Left lung (tissue), 10 donors: ENCODE measurements around the gene ASIP. TPM values are rescaled to one million over a fixed set of nuclear protein-coding genes. Genes with fewer than 3 reads are reported as not detected.
"Not testable (repeated sequence)": the region's sequence is repeated elsewhere in the genome, so short reads cannot be mapped to it uniquely, and the experiment has no call there.

Source experiments
- ATAC-seq: fragments of 200-7000 bp; cut with Tn5 transposase; one replicate; pipeline ENCODE4 v1.9.1; 2020; ENCODE audit warnings: moderate library complexity
- DNase-seq, 4 donors: peaks; one replicate each; pipeline ENCODE4 v3.0.0-alpha.2; 2013 to 2020
- H3K27ac ChIP-seq, 2 donors: fragments of 200-600 bp; sonication (generic) in 1 of 2; one replicate each; pipeline versions ENCODE4 v1.5.0 to v1.8.0; 2020 to 2021
- H3K27me3 ChIP-seq, 2 donors: fragments of 200-600 bp; sonication (generic) in 1 of 2; one replicate each; pipeline versions ENCODE4 v1.5.0 to v1.8.0; 2020 to 2021
- H3K36me3 ChIP-seq, 2 donors: fragments of 200-600 bp; sonication (generic) in 1 of 2; one replicate each; pipeline versions ENCODE4 v1.5.0 to v1.8.0; 2020 to 2021
- H3K4me1 ChIP-seq, 2 donors: fragments of 200-600 bp; one replicate each; pipeline ENCODE4 v1.8.0; 2021
- H3K4me3 ChIP-seq, 2 donors: fragments of 200-600 bp; sonication (generic) in 1 of 2; one replicate each; pipeline versions ENCODE4 v1.5.0 to v1.8.0; 2020 to 2021; ENCODE audit warnings: mild to moderate bottlenecking in 1 of 2
- H3K9me3 ChIP-seq, 2 donors: fragments of 200-600 bp; sonication (generic) in 1 of 2; one replicate each; pipeline versions ENCODE4 v1.5.0 to v1.8.0; 2020 to 2021
- CTCF ChIP-seq, 2 donors: fragments of 200-600 bp; sonication (generic) in 1 of 2; IDR thresholded peaks; one replicate each; pipeline versions ENCODE4 v1.5.0 to v1.8.0; 2021; ENCODE audit warnings: antibody characterized with exemption in 2 of 2
- intact Hi-C, 2 donors: fragments of 100-400 bp; cut with DNase I; formaldehyde crosslinking; loops; one replicate each; pipeline versions ENCODE4 v1.11.2 to v1.14.2; 2022
- polyA plus RNA-seq, 6 donors: library from polyadenylated mRNA; unstranded; fragments of 120-200 nt; gene quantifications; one replicate each; pipeline ENCODE4 v1.2.1, GENCODE V29; 2013; ENCODE audit not compliant: insufficient read length in 6 of 6
- total RNA-seq, 2 donors: library from RNA; stranded (reverse); fragmentation: NEBNext Ultra II Directional; extraction: Animal tissue kit (Norgen Biotek cat#: 25700); gene quantifications; one replicate each; pipeline ENCODE4 v1.2.1, GENCODE V29; 2021
- donor health status: DM: no; HTN: yes; CAD: no.
- donor health status: DM: no; HTN: no; CAD: no.

ASIP gene
- total and polyA plus RNA-seq, 8 donors: 0.29 to 0.79 (median 0.36) TPM; not detected in 4

DNA sequence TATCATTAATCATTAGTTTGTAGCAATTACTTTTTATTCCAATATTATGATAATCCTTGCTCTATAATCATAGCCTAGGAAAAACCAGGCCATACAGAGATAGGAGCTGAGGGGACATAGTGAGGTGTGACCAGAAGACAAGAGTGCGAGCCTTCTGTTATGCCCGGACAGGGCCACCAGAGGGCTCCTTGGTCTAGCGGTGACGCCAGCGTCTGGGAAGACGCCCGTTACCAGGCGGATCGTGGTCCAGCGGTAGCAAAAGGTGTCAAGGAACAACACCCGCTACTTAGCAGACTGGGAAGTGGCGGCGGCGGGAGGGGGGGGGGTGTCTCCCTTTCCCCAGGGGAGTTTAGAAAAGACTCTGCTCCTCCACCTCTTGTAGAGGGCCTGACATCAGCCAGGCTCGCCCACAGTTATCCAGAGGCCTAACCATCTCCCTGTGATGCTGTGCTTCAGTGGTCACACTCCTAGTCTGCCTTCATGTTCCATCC is 57.1 kb downstream of the ASIP start:
- peak in 1 of 2 donors; percentile 32 for TF ChIP-seq CTCF (IDR thresholded peaks at IDR 0.05)
- H3K4me3 ChIP-seq, H3K9me3 ChIP-seq, H3K27me3 ChIP-seq, intact Hi-C loops, ATAC-seq, DNase-seq, H3K27ac ChIP-seq: not testable (repeated sequence)
- peaks cover 0 to 22% of the 10 kb centered on the region in 2 donors for H3K36me3 ChIP-seq
- H3K4me1 ChIP-seq: peaks cover 9 to 36% of the 10 kb centered on the region in 2 donors

- H3K9me3 ChIP-seq: no peaks in the 10 kb centered on the region
- no peak overlapping the region for H3K4me3 ChIP-seq
- H3K27ac ChIP-seq: no peak overlapping the region
- TF ChIP-seq CTCF (IDR thresholded peaks at IDR 0.05): no peak
- intact Hi-C loops: no loop called here
- DNase-seq (no peak), ATAC-seq (no peak)
- peaks cover 0 to 9% of the 10 kb centered on the region in 2 donors for H3K36me3 ChIP-seq
- peaks cover 9 to 32% of the 10 kb centered on the region in 2 donors for H3K4me1 ChIP-seq
- H3K27me3 ChIP-seq: no peaks in the 10 kb centered on the region
Observed at GRCh38 chr20:34299556-34300255, 58.5 kb downstream of the ASIP start.

- ATAC-seq (peak; percentile 6), DNase-seq (no peak)
- Histone ChIP-seq H3K27ac (no peak overlapping the region), H3K9me3 (no peaks in the 10 kb centered on the region), H3K4me3 (no peak overlapping the region), H3K27me3 (no peaks in the 10 kb centered on the region), H3K36me3 (peaks cover 0 to 3% of the 10 kb centered on the region in 2 donors), H3K4me1 (peaks cover 9 to 33% of the 10 kb centered on the region in 2 donors)
- intact Hi-C loops: no loop called here
- no peak for TF ChIP-seq CTCF (IDR thresholded peaks at IDR 0.05)
Observed at GRCh38 chr20:34300256-34300806, 59.1 kb downstream of the ASIP start.

DNA sequence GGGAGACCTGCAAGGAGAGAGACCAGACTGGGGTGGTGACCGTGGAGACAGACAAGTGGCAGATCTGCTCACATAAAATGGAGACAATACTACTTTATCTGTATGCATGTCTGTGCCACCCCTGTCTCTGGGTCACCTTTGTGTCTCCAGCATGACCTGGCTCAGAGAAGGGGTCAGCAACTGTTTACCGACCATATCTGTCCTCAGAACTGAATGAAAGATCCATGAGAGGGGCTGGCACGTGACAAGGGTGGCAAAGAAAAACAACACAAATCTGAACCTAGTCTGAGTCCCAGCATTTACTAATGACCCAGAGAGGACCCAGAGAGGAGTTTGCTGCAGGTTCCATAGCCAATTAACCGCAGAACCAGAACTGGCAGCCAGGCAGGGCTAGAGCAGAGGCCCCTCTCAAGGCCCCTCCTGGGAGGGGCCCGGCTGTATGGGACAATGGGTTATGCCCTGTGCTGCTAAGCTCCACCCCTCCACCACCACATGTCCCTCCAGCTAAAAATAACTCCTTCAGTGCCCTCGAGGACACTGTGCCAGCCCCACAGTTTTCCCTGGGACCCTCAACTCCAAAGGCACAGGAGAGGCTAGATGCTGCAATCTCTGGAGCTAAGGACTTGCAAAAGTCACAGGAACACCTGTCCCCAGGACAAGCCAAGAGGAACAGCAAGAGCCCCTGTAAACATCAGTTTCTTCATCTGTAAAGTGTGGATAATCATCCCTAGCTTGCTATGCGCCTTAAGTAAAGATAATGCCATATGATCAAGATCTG is 59.8 kb downstream of the ASIP start:
- Histone ChIP-seq H3K36me3 (no peaks in the 10 kb centered on the region), H3K27me3 (no peaks in the 10 kb centered on the region), H3K9me3 (no peaks in the 10 kb centered on the region), H3K27ac (no peak overlapping the region), H3K4me1 (peaks cover 9 to 39% of the 10 kb centered on the region in 2 donors), H3K4me3 (peak overlapping the region in 1 of 2 donors; percentile 97)
- DNase-seq (no peak), ATAC-seq (no peak)
- no peak for TF ChIP-seq CTCF (IDR thresholded peaks at IDR 0.05)
- intact Hi-C loops: no loop called here
